BE2C (cell line): ENCODE results near the gene CHAF1A.

Experiments used
- DNase-seq: peaks from one replicate; pipeline ENCODE4 v3.0.0-alpha.2; 2020
- H3K27me3 ChIP-seq: fragments of 250-450 bp; sonication (Bioruptor Pico); 2 replicates; pipeline ENCODE4 v1.5.1; 2020; ENCODE audit warnings: mild to moderate bottlenecking
- H3K36me3 ChIP-seq: fragments of 250-450 bp; sonication (Bioruptor Pico); 2 replicates; pipeline ENCODE4 v1.5.1; 2020; ENCODE audit warnings: mild to moderate bottlenecking
- H3K4me1 ChIP-seq: fragments of 250-450 bp; sonication (Bioruptor Pico); 2 replicates; pipeline ENCODE4 v1.5.1; 2020
- H3K4me3 ChIP-seq: 2 replicates; pipeline ENCODE4 v1.5.1; 2011; ENCODE audit warnings: low read depth, low read length
- H3K9me3 ChIP-seq: fragments of 250-450 bp; sonication (Bioruptor Pico); 2 replicates; pipeline ENCODE4 v1.5.1; 2020
- CTCF ChIP-seq: IDR thresholded peaks from 2 replicates; pipeline ENCODE4 v1.5.1; 2012; ENCODE audit warnings: mild to moderate bottlenecking, low read depth, low read length

Gene CHAF1A

GRCh38 chr19:4487572-4487971 lies 85.1 kb downstream of the CHAF1A start:
- TF ChIP-seq CTCF = no peak
- Histone ChIP-seq H3K27me3 (no peaks in the 10 kb centered on the region), H3K9me3 (peaks cover 5% of the 10 kb centered on the region; the same call in 1 of the 2 replicates), H3K4me3 (no peak overlapping the region), H3K36me3 (peaks cover 48% of the 10 kb centered on the region), H3K4me1 (no peaks in the 10 kb centered on the region)
- DNase-seq = no peak

GRCh38 chr19:4488496-4488895 lies 86.1 kb downstream of the CHAF1A start:
- DNase-seq = no peak
- Histone ChIP-seq H3K9me3 (peaks cover 6% of the 10 kb centered on the region; the same call in 1 of the 2 replicates), H3K4me3 (no peak overlapping the region), H3K27me3 (no peaks in the 10 kb centered on the region), H3K4me1 (no peaks in the 10 kb centered on the region), H3K36me3 (peaks cover 53% of the 10 kb centered on the region)
- no peak for TF ChIP-seq CTCF

GRCh38 chr19:4491446-4491845 lies 89.0 kb downstream of the CHAF1A start:
- no peak overlapping the region for H3K4me3 ChIP-seq
- peaks cover 6% of the 10 kb centered on the region; the same call in 1 of the 2 replicates for H3K9me3 ChIP-seq
- no peak for DNase-seq
- no peaks in the 10 kb centered on the region for H3K27me3 ChIP-seq
- peaks cover 68% of the 10 kb centered on the region for H3K36me3 ChIP-seq
- no peaks in the 10 kb centered on the region for H3K4me1 ChIP-seq
- TF ChIP-seq CTCF = no peak

GRCh38 chr19:4492337-4493103 lies 90.1 kb downstream of the CHAF1A start:
- TF ChIP-seq CTCF = no peak
- no peak for DNase-seq
- no peak overlapping the region for H3K4me3 ChIP-seq
- H3K27me3 ChIP-seq = no peaks in the 10 kb centered on the region
- H3K36me3 ChIP-seq = peaks cover 72% of the 10 kb centered on the region
- peaks cover 6% of the 10 kb centered on the region; the same call in 1 of the 2 replicates for H3K9me3 ChIP-seq
- H3K4me1 ChIP-seq = no peaks in the 10 kb centered on the region
